Neuronal stem cell (in vitro differentiated cells): ENCODE data around the gene CPSF4L.

ENCODE experiments used
- DNase-seq: peaks from one replicate; pipeline ENCODE4 v3.0.0-alpha.2; 2013; ENCODE audit warnings: low spot score
- H2AFZ ChIP-seq: one replicate; pipeline ENCODE4 v1.6.1; 2013; ENCODE audit warnings: mild to moderate bottlenecking, low read length, inconsistent platforms
- H2AK5ac ChIP-seq: 2 replicates; pipeline ENCODE4 v1.6.1; 2013; ENCODE audit warnings: low read depth, mild to moderate bottlenecking, inconsistent platforms, low read length, moderate library complexity, mixed read lengths
- H2BK120ac ChIP-seq: 2 replicates; pipeline ENCODE4 v1.6.1; 2013; ENCODE audit warnings: low read depth, mild to moderate bottlenecking, inconsistent platforms, low read length, moderate library complexity, mixed read lengths
- H2BK12ac ChIP-seq: one replicate; pipeline ENCODE4 v1.6.1; 2013; ENCODE audit warnings: low read length, inconsistent platforms
- H2BK15ac ChIP-seq: 2 replicates; pipeline ENCODE4 v1.6.1; 2013; ENCODE audit warnings: mild to moderate bottlenecking, low read length, inconsistent platforms, mixed read lengths
- H2BK5ac ChIP-seq: one replicate; pipeline ENCODE4 v1.6.1; 2013; ENCODE audit warnings: inconsistent platforms, mild to moderate bottlenecking, low read length, moderate library complexity
- H3K14ac ChIP-seq: one replicate; pipeline ENCODE4 v1.6.1; 2013; ENCODE audit warnings: low read length, inconsistent platforms
- H3K18ac ChIP-seq: 2 replicates; pipeline ENCODE4 v1.6.1; 2013; ENCODE audit warnings: low read length, inconsistent platforms
- H3K23ac ChIP-seq: 2 replicates; pipeline ENCODE4 v1.6.1; 2013; ENCODE audit warnings: low read depth, mild to moderate bottlenecking, mixed read lengths, low read length, inconsistent platforms; ENCODE audit not compliant: poor library complexity
- H3K27ac ChIP-seq: replicated peaks from 3 replicates; pipeline ENCODE4 v1.5.1; 2013; ENCODE audit warnings: low read length, inconsistent platforms
- H3K27me3 ChIP-seq, 3 experiments: 2 replicates each; pipeline ENCODE4 v1.6.1; 2013; ENCODE audit warnings: low read length in 3 of 3, mild to moderate bottlenecking in 2 of 3, inconsistent platforms in 1 of 3, low read depth in 1 of 3, mixed read lengths in 1 of 3, moderate library complexity in 1 of 3; ENCODE audit not compliant: control insufficient read depth in 3 of 3, insufficient read depth in 3 of 3
- H3K36me3 ChIP-seq, 2 donors: replicated peaks in 1 of 2; 2 replicates each; pipeline ENCODE4 v1.6.1; 2013; ENCODE audit warnings: low read length in 2 of 2; ENCODE audit not compliant: control insufficient read depth in 2 of 2, insufficient read depth in 2 of 2
- H3K4ac ChIP-seq: 2 replicates; pipeline ENCODE4 v1.6.1; 2013; ENCODE audit warnings: inconsistent platforms, mild to moderate bottlenecking, low read length, moderate library complexity
- H3K4me1 ChIP-seq, 2 donors: 1 replicate in 1 of 2; 2 replicates in 1 of 2; pipeline ENCODE4 v1.6.1; 2013; ENCODE audit warnings: low read length in 2 of 2, low read depth in 1 of 2; ENCODE audit not compliant: control insufficient read depth in 2 of 2, insufficient read depth in 1 of 2
- H3K4me2 ChIP-seq: one replicate; pipeline ENCODE4 v1.6.1; 2013; ENCODE audit warnings: mild to moderate bottlenecking, low read length, inconsistent platforms; ENCODE audit not compliant: insufficient read depth, poor library complexity, severe bottlenecking
- H3K4me3 ChIP-seq, 2 donors: 2 replicates each; pipeline ENCODE4 v1.5.1; 2013; ENCODE audit warnings: low read length in 2 of 2, mild to moderate bottlenecking in 2 of 2, inconsistent platforms in 1 of 2, moderate library complexity in 1 of 2
- H3K79me1 ChIP-seq: one replicate; pipeline ENCODE4 v1.6.1; 2013; ENCODE audit warnings: low read depth, mild to moderate bottlenecking, inconsistent platforms, low read length, moderate library complexity
- H3K9ac ChIP-seq: one replicate; pipeline ENCODE4 v1.6.1; 2013; ENCODE audit warnings: mild to moderate bottlenecking, low read depth, low read length, inconsistent platforms; ENCODE audit not compliant: poor library complexity
- H3K9me3 ChIP-seq, 2 donors: replicated peaks in 1 of 2; 2 replicates each; pipeline versions ENCODE3 to v1.6.1; 2013; ENCODE audit warnings: low read length in 2 of 2, mild to moderate bottlenecking in 2 of 2, inconsistent platforms in 1 of 2, low read depth in 1 of 2, mixed read lengths in 1 of 2, moderate library complexity in 1 of 2; ENCODE audit not compliant: control insufficient read depth in 2 of 2, insufficient read depth in 1 of 2
- H4K8ac ChIP-seq: one replicate; pipeline ENCODE4 v1.6.1; 2013; ENCODE audit warnings: low read depth, mild to moderate bottlenecking, inconsistent platforms, low read length, moderate library complexity
- H4K91ac ChIP-seq: one replicate; pipeline ENCODE4 v1.6.1; 2013; ENCODE audit warnings: low read length, low read depth, mild to moderate bottlenecking, inconsistent platforms; ENCODE audit not compliant: poor library complexity
- WGBS, 2 donors: extraction: QIAGEN DNeasy Blood & Tissue Kit; methylation state at CpG; one replicate each; pipeline ENCODE4 v1.1.7; 2013; ENCODE audit warnings: missing lambda C conversion rate in 2 of 2, mixed read lengths in 1 of 2; ENCODE audit not compliant: insufficient read length in 2 of 2, insufficient replicate concordance in 1 of 2; ENCODE audit errors: extremely low coverage in 2 of 2; 5-methylcytosine and 5-hydroxymethylcytosine counted together

Gene CPSF4L

DNA sequence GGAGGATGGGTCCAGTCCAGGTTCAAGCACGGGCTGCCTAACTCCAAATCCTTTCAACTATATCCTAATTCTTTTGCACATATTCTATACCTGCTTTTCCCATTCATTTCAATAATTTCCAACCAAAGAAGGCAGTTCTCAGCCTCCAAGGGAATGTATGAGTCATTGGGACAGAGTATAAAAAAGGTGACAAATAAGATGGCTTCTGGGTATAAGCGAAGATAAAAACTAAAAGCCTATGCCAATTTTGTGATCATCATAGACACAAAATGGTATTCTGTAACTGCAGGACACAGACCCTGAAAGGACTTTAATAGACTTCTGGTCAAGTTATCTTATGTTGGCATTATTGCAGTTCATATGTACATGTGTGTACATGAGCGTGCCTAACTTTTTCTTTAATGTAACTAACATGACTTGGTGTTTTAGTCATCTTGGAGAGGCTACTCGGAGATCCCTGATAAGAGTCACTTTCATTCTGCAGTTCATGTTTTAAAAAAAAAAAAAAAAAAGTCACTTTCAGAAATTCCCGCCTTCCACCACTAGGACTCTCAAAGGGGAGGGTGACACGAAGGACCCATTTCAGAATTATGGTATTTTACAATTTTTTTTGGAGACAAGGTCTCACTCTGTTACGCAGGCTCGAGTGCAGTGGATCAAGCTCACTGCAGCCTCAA lies 51.5 kb downstream of the CPSF4L start:
- Histone ChIP-seq H3K4ac (no peak overlapping the region), H3K27me3 (no peaks in the 10 kb centered on the region), H3K14ac (no peak overlapping the region), H2BK15ac (no peak overlapping the region), H3K4me2 (no peak overlapping the region), H2BK5ac (no peak overlapping the region), H3K36me3 (peaks cover 18 to 75% of the 10 kb centered on the region in 2 donors), H2BK120ac (no peak overlapping the region), H3K9ac (no peak overlapping the region), H3K18ac (no peak overlapping the region), H4K91ac (no peak overlapping the region), H3K27ac (no peak overlapping the region), H3K4me1 (no peaks in the 10 kb centered on the region), H4K8ac (no peak overlapping the region), H3K4me3 (no peak overlapping the region), H2AK5ac (no peak overlapping the region), H3K79me1 (peaks cover 1% of the 10 kb centered on the region), H2BK12ac (no peak overlapping the region), H2AFZ (no peak overlapping the region), H3K9me3 (no peaks in the 10 kb centered on the region), H3K23ac (no peak overlapping the region)
- no CpG with 5 or more reads among the region's 8 CpGs for WGBS, 2 donors
- no peak for DNase-seq

DNA sequence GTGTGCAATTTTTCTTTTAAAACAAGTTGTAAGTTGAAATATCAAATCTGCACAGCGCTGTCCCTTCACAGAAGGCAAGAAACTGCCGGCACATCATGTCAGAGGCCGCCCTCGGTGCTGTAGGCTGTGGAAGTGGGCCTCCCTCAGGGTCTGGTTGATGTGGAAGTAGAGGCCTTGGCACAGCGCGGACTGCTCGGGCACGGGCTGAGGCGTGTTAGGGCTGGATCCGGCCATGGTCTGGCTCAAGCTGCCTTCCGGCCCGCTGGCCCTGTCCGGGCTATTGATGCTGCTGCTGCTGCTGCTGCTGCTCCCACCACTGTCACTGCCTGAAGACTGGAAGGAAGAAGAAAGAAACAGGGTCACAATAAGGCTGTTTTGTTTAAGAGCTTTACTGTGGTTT lies 52.2 kb downstream of the CPSF4L start:
- no CpG with 5 or more reads among the region's 13 CpGs for WGBS, 2 donors
- no peaks in the 10 kb centered on the region for H3K9me3 ChIP-seq

DNA sequence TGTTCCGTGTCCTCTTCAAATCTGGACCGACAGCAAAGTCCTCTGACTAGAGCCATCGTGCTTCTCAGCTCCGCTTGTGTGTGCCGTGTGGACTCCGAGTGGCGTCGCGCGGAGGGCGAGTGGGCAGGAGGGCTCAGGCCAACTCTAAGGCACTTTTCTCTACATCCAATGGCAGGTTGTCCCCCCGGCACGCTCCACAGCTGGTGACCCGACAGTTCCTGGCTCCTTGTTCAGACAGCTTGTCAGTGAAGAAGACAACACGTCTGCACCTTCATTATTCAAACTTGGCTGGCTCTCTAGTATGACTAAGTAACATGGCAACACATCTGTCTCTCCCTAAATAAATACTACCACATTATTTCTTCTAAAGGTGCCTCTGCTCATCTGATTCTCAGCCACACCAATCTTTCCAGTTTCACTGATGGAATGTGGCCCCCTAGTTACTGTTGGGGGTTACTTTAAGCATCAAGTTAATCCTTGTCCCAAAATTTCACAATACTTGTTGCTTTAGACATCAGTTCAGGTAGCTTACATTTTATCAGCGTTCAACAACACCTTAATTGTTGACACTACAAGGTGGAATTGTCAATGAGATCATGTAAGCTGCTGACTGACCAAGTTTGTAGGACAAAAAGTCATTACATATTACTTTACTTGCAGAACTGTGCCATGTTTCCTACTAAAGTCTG lies 53.4 kb downstream of the CPSF4L start:
- Histone ChIP-seq H4K91ac (no peak overlapping the region), H2BK5ac (no peak overlapping the region), H2BK12ac (no peak overlapping the region), H3K4me1 (no peaks in the 10 kb centered on the region), H2BK15ac (no peak overlapping the region), H2AK5ac (no peak overlapping the region), H3K27me3 (no peaks in the 10 kb centered on the region), H3K14ac (no peak overlapping the region), H3K18ac (no peak overlapping the region), H3K27ac (no peak overlapping the region), H3K36me3 (peaks cover 24 to 84% of the 10 kb centered on the region in 2 donors), H3K4me3 (no peak overlapping the region), H3K4me2 (no peak overlapping the region), H3K23ac (no peak overlapping the region), H4K8ac (no peak overlapping the region), H2BK120ac (no peak overlapping the region), H3K9me3 (no peaks in the 10 kb centered on the region), H3K4ac (no peak overlapping the region), H3K9ac (no peak overlapping the region), H2AFZ (no peak overlapping the region), H3K79me1 (no peaks in the 10 kb centered on the region)
- DNase-seq = no peak
- no CpG with 5 or more reads among the region's 16 CpGs for WGBS, 2 donors

More for the DNA sequence above, 52.2 kb downstream of the CPSF4L start:
- Histone ChIP-seq H2BK5ac (no peak overlapping the region), H3K36me3 (peaks cover 18 to 76% of the 10 kb centered on the region in 2 donors), H3K4me2 (no peak overlapping the region), H2BK120ac (no peak overlapping the region), H4K8ac (no peak overlapping the region), H2AFZ (no peak overlapping the region), H2BK15ac (no peak overlapping the region), H4K91ac (no peak overlapping the region), H3K9ac (no peak overlapping the region), H3K4me1 (no peaks in the 10 kb centered on the region), H3K14ac (peak overlapping the region; percentile 21), H3K23ac (no peak overlapping the region), H2AK5ac (no peak overlapping the region), H3K27me3 (no peaks in the 10 kb centered on the region), H3K18ac (no peak overlapping the region), H3K4ac (no peak overlapping the region), H2BK12ac (no peak overlapping the region), H3K27ac (no peak overlapping the region), H3K4me3 (no peak overlapping the region), H3K79me1 (peaks cover 1% of the 10 kb centered on the region)
- DNase-seq = no peak

DNA sequence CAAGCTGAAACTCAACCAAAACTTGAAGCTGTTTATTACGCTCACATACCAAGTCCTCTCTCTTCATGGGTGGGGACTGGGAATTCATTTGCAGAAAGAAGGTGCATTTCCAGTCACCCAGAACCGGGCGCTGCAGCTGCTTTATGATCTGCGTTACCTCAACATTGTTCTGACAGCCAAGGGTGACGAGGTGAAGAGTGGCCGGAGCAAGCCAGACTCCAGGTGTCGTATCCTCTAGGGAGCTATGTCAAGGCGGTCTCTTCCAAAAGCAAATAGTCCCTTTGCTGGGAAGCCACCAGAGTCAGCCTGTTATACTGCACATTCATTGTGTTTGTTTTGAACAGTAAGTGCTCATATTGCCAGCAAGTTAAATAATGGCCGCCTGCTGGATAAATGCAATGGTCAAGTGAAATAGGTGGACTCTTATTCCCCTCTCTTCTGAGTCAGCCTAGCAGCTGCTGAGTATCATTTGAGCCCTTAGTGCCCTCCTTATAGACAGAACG lies 56.2 kb downstream of the CPSF4L start:
- Histone ChIP-seq H3K36me3 (peaks cover 40 to 96% of the 10 kb centered on the region in 2 donors), H2BK15ac (no peak overlapping the region), H4K91ac (no peak overlapping the region)

More for the DNA sequence above, 56.2 kb downstream of the CPSF4L start:
- no peak overlapping the region for H3K4ac ChIP-seq
- no peak overlapping the region for H2BK12ac ChIP-seq
- H3K4me1 ChIP-seq = no peaks in the 10 kb centered on the region
- H4K8ac ChIP-seq = no peak overlapping the region
- no peak overlapping the region for H3K9ac ChIP-seq
- H2AK5ac ChIP-seq = no peak overlapping the region
- no peak overlapping the region for H2BK120ac ChIP-seq
- no peak overlapping the region for H3K27ac ChIP-seq
- no peaks in the 10 kb centered on the region for H3K27me3 ChIP-seq
- no peaks in the 10 kb centered on the region for H3K9me3 ChIP-seq
- H3K14ac ChIP-seq = no peak overlapping the region
- DNase-seq = no peak
- WGBS, 2 donors = no CpG with 5 or more reads among the region's 10 CpGs
- no peak overlapping the region for H3K23ac ChIP-seq
- H3K18ac ChIP-seq = no peak overlapping the region
- no peak overlapping the region for H2AFZ ChIP-seq
- no peak overlapping the region for H3K4me2 ChIP-seq
- no peak overlapping the region for H3K4me3 ChIP-seq
- no peaks in the 10 kb centered on the region for H3K79me1 ChIP-seq
- no peak overlapping the region for H2BK5ac ChIP-seq
